Stimulated activated CD8-positive, alpha-beta memory T cell treated with anti-CD3 and anti-CD28 coated beads, Interleukin-2, amount 100 ng/mL, for 48 hours (primary cell): ENCODE data around the gene ACAD11.
"Not testable (repeated sequence)": the region's sequence is repeated elsewhere in the genome, so short reads cannot be mapped to it uniquely, and the experiment has no call there.

ENCODE experiments used
- DNase-seq, 2 donors: peaks; one replicate each; pipeline ENCODE4 v3.0.0-alpha.2; 2020; ENCODE audit warnings: low read depth in 2 of 2

ACAD11 gene

DNA sequence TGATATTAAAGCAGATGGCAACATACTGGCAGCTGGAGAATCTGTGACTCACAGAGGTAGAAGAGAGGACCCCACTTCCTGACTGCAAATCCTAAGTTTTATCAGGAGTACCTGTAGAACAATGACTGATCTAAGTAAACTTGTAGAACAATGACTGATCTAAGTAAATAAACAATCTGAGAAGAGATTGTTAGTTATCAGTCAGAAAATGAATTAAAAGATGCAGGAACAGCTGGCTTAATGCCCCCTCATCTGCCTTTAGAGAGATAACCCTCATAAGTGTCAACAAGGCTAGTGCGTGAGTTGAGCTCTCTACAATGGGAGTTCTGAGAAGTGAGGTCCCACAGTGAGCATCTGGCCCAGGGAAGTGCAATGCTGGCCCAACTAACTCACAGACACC, 14.6 kb downstream of the ACAD11 start:
- no peak for DNase-seq

DNA sequence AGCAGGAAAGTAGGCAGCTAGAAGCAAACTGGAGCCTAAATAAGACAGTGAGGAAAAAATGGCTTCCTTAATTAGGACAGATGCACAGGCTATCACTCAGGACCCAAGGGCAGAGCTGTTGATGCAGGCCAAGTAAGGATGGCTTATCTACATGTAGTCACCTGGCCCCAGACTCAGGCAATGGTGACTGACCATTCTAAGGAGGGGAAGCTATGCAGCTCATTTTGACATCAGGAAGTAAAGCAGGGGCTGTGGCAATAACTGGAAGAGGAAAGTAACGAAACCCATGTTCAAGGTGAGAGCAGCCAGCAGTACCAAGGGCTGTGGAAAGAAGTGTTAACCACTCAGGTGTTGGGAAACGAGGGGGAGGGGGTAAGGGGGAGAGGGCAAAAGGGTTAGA, 16.2 kb downstream of the ACAD11 start:
- no peak for DNase-seq

DNA sequence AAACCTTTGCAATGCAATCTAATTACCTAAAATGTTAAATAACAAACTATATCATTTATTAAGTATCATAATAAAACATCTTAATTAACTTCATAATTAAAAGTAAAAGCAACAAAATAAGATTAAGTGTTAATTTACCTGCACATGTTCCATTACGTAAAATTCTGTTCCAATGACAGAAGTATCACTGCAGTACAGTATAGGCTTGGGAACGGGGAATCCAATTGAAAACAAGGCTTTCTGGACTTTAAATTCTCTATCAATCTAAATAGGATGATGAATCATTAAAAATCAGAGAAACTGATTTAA, 17.1 kb downstream of the ACAD11 start:
- no peak for DNase-seq

GRCh38 chr3:132641837-132642538, 17.6 kb downstream of the ACAD11 start:
- DNase-seq = no peak

DNA sequence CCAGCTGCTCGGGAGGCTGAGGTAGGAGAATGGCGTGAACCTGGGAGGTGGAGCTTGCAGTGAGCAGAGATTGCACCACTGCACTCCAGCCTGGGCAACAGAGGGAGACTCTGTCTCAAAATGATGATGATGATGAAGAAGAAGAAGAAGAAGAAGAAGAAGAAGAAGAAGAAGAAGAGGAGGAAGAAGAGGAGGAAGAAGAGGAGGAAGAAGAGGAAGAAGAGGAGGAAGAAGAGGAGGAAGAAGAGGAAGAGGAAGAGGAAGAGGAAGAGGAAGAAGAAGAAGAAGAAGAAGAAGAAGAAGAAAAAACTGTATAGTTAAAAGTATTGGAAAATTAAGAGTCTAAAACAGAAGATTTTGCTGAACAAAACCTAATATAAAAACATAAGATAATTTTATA, 18.2 kb downstream of the ACAD11 start:
- not testable (repeated sequence) for DNase-seq

DNA sequence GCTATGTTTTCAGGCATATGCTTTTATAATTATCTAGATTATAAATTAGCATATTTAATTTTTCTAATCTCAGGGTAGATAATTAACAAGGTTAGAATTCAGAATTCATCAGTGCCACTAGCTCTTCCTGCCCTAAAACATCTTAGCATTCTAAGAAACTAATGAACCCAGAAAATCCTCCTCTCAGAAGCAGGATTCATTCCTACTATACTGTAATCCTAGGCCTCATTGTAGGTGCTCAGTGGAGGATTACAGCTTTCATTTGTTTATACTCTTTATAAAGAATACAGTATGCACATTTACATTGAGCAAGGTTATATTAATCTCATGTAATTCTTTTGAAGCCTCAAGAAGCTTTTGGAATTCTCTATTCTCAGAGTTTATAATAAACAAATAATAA, 20.9 kb downstream of the ACAD11 start:
- no peak for DNase-seq

DNA sequence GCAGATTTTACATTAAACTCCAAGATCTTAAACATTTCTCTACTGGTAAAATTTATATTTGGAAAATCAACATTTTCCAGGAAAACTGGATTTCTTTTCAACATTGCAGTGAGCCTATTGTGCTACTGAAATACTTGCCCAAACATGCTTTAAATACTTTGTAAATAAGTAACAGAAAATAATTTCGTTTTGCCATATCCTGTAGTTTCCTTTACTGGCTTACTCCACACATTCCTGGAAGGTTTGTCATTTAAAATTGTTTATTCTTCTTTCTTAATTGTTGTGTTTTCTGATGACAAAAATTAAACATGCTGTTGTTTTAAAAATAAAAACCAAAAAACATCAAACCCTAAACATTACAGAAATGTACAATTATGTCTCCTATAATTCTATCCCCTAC, 22.0 kb downstream of the ACAD11 start:
- DNase-seq = no peak

GRCh38 chr3:132635052-132635451, 24.6 kb downstream of the ACAD11 start:
- no peak for DNase-seq

DNA sequence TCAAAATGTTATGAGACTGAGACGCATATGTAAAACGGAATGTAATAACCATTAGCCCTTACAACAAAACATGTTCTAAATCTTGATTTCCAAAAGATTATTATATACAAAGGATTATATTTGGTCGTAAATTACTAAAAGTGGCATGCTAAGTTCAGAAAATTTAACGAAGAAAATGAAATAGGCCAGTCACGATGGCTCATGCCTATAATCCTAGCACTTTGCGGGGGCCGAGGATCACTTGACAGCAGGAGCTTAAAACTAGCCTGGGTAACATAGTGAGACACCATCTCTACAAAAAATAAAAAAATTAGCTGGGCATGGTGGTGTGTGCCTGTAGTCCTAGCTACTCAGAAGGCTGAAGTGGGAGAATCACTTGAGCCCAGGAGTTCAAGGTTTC, 29.0 kb downstream of the ACAD11 start:
- DNase-seq = no peak

DNA sequence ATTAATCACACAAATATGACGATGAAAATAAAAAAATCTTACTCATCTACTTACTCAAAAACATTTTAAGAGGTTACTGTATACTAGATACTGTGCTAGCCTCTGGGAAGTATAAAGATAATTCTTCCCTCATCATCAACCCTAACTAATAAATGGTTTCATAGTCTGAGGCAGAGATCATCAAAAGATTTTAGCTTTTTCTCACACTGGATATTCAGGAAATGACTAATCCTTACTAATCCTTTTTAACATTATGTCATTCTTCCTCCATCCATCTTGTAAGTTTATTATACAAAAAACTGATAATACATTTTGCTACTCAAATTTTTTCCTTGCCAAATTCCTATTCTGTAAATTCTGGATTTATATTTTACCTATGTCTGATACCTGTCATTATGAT, 29.7 kb downstream of the ACAD11 start:
- DNase-seq = no peak

- DNase-seq = no peak
Observed at GRCh38 chr3:132628157-132628556, 31.5 kb downstream of the ACAD11 start.

- DNase-seq = no peak
Observed at GRCh38 chr3:132626955-132627354, 32.7 kb downstream of the ACAD11 start.

DNA sequence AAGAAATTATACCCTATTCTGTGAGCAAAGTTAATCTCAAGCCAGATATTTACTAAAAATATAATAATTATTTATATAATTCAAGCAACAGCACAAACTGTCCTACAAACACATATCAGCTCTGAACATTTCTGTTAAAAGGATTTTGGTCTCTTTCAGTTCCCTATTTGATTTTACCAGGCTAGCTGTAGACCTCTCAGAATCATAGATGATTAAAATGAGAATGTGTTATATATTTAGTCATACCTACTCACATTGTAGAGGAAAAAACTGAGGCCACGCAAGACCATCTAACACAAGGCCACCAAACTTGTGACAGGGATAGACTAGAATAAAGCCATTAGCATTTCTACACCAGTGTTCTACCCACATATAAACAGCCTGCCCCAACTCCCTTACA, 34.0 kb downstream of the ACAD11 start:
- no peak for DNase-seq

DNA sequence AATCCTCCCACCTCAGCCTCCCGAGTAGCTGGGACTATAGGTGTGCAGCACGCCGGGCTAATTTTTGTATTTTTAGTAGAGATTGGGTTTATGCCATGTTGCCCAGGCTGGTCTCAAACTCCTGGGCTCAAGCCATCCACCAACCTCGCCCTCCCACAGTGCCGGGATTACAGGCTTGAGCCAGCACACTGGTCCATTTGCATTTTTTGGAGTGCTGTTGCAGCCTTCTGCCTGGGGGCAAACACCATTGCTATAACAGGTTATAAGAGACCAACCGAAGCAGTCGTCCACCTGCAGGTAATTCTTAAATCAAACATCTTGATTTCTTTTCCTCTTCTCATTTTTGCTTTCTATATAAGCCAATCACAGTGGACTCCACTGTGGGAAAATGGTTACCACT, 34.8 kb downstream of the ACAD11 start:
- DNase-seq = no peak

GRCh38 chr3:132623646-132624045, 36.0 kb downstream of the ACAD11 start:
- DNase-seq = no peak

- no peak for DNase-seq
Observed at GRCh38 chr3:132622761-132623160, 36.8 kb downstream of the ACAD11 start.

DNA sequence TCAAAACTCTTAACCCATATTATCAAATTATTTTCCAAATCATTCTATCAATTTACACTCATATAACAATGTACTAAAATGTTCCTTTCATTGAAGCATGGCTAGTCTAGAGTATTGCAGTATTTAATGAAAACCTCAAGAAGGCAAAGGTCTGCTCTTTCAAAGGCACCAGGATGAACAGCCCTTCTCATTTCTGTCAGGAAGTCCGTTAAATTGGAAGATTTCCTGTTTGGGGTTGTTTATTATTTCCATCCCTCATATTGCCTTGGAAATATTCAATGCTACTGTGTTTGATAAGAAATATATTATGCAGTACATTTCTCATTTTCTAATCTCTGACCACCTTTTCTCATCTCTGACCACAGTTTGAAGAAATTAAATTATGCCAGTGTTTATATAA, 37.5 kb downstream of the ACAD11 start:
- no peak for DNase-seq

- DNase-seq = no peak
Observed at GRCh38 chr3:132616780-132617179, 42.8 kb downstream of the ACAD11 start.

DNA sequence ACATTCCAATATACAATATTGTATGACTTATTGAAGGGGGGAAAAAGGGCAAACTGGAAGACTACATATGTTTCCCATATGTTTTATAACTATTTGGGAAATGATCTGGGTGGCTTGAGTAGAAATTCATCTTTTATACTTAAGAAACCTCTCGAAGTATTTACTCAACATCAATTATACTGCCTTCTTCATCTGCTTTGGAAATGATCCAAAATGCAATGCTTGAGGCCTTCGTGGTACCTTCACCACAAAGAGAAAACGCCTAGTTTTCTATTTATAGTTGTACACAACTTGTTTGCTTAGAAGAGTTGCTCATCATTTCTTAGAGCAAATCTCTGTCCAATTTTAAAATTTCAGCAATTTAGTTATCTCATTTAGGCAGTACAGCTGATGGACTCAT, 43.7 kb downstream of the ACAD11 start:
- no peak for DNase-seq

DNA sequence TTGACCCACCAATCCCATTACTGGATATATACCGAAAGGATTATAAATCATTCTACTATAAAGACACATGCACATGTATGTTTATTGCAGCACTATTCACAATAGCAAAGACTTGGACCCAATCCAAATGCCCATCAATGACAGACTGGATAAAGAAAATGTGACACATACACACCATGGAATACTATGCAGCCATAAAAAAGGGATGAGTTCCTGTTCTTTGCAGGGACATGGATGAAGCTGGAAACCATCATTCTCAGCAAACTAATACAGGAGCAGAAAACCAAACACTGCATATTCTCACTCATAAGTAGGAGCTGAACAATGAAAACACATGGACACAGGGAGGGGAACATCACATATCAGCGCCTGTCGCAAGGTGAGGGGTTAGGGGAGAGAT, 44.3 kb downstream of the ACAD11 start:
- DNase-seq = not testable (repeated sequence)

GRCh38 chr3:132606620-132607019, 53.0 kb downstream of the ACAD11 start:
- not testable (repeated sequence) for DNase-seq

DNA sequence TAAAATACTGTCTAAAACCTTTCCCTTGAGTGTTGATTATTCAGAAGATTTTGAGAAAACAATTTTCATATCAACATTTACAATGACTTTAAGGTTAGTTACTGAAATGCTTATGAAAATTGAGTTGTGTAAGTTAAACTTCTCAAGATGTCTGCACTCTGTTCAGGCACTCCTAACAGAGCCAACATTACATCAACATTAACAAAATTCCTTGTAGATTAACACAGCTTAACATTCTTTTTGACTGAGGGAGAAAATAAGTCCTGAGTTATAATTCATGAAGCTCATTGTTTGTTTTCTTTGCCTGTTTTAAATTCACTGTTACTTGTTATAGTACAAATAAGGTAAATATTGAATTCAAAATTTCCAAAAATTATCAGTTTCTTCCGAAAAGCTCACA, 53.5 kb downstream of the ACAD11 start:
- no peak for DNase-seq

DNA sequence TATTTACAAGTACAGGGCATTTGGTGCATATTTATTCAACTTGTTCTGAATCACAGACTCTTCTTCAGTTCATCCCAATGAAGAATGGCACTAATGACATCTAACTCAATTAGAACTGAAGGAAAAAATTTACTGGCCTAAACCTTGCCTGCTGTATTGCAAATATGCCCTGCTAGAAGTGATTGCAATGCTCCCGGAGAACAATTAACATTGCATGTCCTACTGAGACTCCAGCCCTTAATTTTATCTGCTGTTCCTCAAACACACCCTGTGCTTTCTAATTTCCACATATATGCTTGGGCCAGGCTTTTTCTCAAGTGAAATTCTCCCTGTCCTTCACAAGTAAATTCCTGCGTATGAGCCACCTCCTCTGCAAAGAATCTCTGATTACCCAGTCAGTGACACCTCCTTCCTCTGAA, 54.2 kb downstream of the ACAD11 start:
- no peak for DNase-seq

DNA sequence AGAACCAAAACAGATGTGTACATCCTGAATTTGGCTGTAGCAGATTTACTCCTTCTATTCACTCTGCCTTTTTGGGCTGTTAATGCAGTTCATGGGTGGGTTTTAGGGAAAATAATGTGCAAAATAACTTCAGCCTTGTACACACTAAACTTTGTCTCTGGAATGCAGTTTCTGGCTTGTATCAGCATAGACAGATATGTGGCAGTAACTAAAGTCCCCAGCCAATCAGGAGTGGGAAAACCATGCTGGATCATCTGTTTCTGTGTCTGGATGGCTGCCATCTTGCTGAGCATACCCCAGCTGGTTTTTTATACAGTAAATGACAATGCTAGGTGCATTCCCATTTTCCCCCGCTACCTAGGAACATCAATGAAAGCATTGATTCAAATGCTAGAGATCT, 59.0 kb downstream of the ACAD11 start:
- DNase-seq = not testable (repeated sequence)
